ENCODE data around the gene NELFB. TPM values are rescaled to one million over a fixed set of nuclear protein-coding genes. Genes with fewer than 3 reads are reported as not detected.

Gene NELFB
- total RNA-seq, 4 donors from 2014 or later: 28.1 to 90.5 (median 53.9) TPM

DNA sequence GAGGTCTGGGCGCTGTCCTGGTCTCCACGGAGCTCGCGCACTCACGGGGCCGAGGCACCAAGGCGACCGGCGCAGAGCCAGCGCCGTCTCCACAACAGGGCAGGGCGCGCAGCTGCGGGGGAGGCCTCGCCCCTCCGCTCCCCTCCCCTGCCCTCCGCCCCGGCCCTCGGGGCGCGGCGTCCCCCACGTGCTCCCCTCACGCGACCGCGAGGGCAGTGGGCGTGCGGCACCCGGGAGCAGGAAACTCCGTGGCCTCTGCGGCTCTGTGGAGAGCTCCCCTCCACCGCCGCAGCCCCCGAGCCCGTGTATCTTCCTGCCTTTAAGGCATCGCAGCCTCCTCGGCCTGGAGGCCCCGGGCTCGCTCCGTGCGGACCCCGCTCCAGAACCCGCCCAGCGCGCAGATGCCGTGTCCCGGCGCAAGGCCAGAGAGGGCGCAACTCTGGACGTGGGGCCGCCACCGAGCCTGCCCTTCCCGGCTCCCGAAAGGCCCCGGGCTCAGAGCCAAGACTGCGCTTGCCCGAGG lies 14.7 kb upstream of the NELFB start:
- peak; percentile 83 for DNase-seq
- no peaks in the 10 kb centered on the region for H3K27me3 ChIP-seq
- in situ Hi-C loops (cut with MboI; ENCODE audit: low pct_ligation_motif_present in 1 of 4, low pct_unique_long_range_greater_than_20kb in 1 of 4, low sequenced_read_pairs in 3 of 4) (no loop called here), intact Hi-C loops (cut with DNase I; ENCODE audit: low total_unique reads) (no loop called here)
- no peaks in the 10 kb centered on the region for H3K9me3 ChIP-seq
- TF ChIP-seq EP300 (IDR thresholded peaks at IDR 0.05; ENCODE audit: low read depth) (no peak), POLR2AphosphoS5 (IDR thresholded peaks at IDR 0.05) (peak; percentile 20 to 63 (median 60)), POLR2A (IDR thresholded peaks at IDR 0.05) (peak; percentile 56)
- TF ChIP-seq, protein P1, sequence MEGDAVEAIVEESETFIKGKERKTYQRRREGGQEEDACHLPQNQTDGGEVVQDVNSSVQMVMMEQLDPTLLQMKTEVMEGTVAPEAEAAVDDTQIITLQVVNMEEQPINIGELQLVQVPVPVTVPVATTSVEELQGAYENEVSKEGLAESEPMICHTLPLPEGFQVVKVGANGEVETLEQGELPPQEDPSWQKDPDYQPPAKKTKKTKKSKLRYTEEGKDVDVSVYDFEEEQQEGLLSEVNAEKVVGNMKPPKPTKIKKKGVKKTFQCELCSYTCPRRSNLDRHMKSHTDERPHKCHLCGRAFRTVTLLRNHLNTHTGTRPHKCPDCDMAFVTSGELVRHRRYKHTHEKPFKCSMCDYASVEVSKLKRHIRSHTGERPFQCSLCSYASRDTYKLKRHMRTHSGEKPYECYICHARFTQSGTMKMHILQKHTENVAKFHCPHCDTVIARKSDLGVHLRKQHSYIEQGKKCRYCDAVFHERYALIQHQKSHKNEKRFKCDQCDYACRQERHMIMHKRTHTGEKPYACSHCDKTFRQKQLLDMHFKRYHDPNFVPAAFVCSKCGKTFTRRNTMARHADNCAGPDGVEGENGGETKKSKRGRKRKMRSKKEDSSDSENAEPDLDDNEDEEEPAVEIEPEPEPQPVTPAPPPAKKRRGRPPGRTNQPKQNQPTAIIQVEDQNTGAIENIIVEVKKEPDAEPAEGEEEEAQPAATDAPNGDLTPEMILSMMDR (IDR thresholded peaks at IDR 0.05): peak in 1 of 5 experiments; percentile 6
- 1% methylated on average over 55 of the region's 58 CpGs; no CpG with 5 or more reads in 1 of the 2 donors for WGBS, 2 donors (ENCODE audit: low coverage in 1 of 2)
- H3K4me1 ChIP-seq: peaks cover 44 to 65% (median 56%) of the 10 kb centered on the region in 4 donors
- H3K27ac ChIP-seq: peak overlapping the region; percentile 99 to 100 (median 100)
- peaks cover 0 to 5% (median 0%) of the 10 kb centered on the region in 4 donors for H3K36me3 ChIP-seq
- peak overlapping the region; percentile 42 to 78 (median 70) for H3K4me3 ChIP-seq

GRCh38 chr9:137240841-137241489 lies 14.2 kb upstream of the NELFB start, which contains the start of gene TUBB4B:
Gene TUBB4B (plus strand): TSS chr9:137241287. CDS start chr9:137241361, 74 bp downstream.
- Histone ChIP-seq H3K27ac (peak within 1 kb of the TSS; percentile 99 to 100 (median 100)), H3K4me1 (peaks cover 43 to 64% (median 54%) of the 10 kb centered on the region in 4 donors), H3K36me3 (peaks cover 0 to 5% (median 0%) of the 10 kb centered on the region in 4 donors), H3K4me3 (peak within 1 kb of the TSS; percentile 67 to 95 (median 82)), H3K27me3 (no peaks in the 10 kb centered on the region), H3K9me3 (no peaks in the 10 kb centered on the region)
- WGBS, 2 donors (ENCODE audit: low coverage in 1 of 2): 1% methylated on average over 56 of the region's 67 CpGs; no CpG with 5 or more reads in 1 of the 2 donors
- intact Hi-C loops (cut with DNase I; ENCODE audit: low total_unique reads) (no loop called here), in situ Hi-C loops (cut with MboI; ENCODE audit: low pct_ligation_motif_present in 1 of 4, low pct_unique_long_range_greater_than_20kb in 1 of 4, low sequenced_read_pairs in 3 of 4) (no loop called here)
- peak; percentile 99 for DNase-seq
- TF ChIP-seq POLR2AphosphoS5 (IDR thresholded peaks at IDR 0.05) (peak; percentile 99 to 100 (median 100)), POLR2A (IDR thresholded peaks at IDR 0.05) (peak; percentile 100), EP300 (IDR thresholded peaks at IDR 0.05; ENCODE audit: low read depth) (no peak)
- TF ChIP-seq, protein P1 (IDR thresholded peaks at IDR 0.05): peak in 1 of 5 experiments; percentile 13

GRCh38 chr9:137241490-137242268 lies 13.4 kb upstream of the NELFB start:
- H3K4me3 ChIP-seq: peak overlapping the region; percentile 49 to 95 (median 74)
- peak; percentile 80 for DNase-seq
- H3K9me3 ChIP-seq: no peaks in the 10 kb centered on the region
- H3K4me1 ChIP-seq: peaks cover 37 to 57% (median 48%) of the 10 kb centered on the region in 4 donors
- peak; percentile 19 for TF ChIP-seq POLR2A (IDR thresholded peaks at IDR 0.05)
- TF ChIP-seq, protein P1 (IDR thresholded peaks at IDR 0.05): no peak
- TF ChIP-seq EP300 (IDR thresholded peaks at IDR 0.05; ENCODE audit: low read depth): no peak
- TF ChIP-seq POLR2AphosphoS5 (IDR thresholded peaks at IDR 0.05): peak; percentile 18 to 78 (median 55)
- WGBS, 2 donors (ENCODE audit: low coverage in 1 of 2): 2% methylated on average over 54 of the region's 83 CpGs; no CpG with 5 or more reads in 1 of the 2 donors
- in situ Hi-C loops (cut with MboI; ENCODE audit: low pct_ligation_motif_present in 1 of 4, low pct_unique_long_range_greater_than_20kb in 1 of 4, low sequenced_read_pairs in 3 of 4) (no loop called here), intact Hi-C loops (cut with DNase I; ENCODE audit: low total_unique reads) (no loop called here)
- H3K27ac ChIP-seq: peak overlapping the region; percentile 86 to 100 (median 93)
- no peaks in the 10 kb centered on the region for H3K27me3 ChIP-seq
- peaks cover 0 to 5% (median 0%) of the 10 kb centered on the region in 4 donors for H3K36me3 ChIP-seq

All from transverse colon (tissue), 4 donors.